ENCODE measurements around the gene STRBP.
"Not testable (repeated sequence)": the region's sequence is repeated elsewhere in the genome, so short reads cannot be mapped to it uniquely, and the experiment has no call there.

Gene STRBP

GRCh38 chr9:123246534-123246933, 21.9 kb downstream of the STRBP start:
- DNase-seq: no peak

- DNase-seq: no peak
Measured at GRCh38 chr9:123239726-123240125, 28.7 kb downstream of the STRBP start.

- no peak for DNase-seq
Measured at GRCh38 chr9:123238365-123238764, 30.0 kb downstream of the STRBP start.

GRCh38 chr9:123237220-123237619, 31.2 kb downstream of the STRBP start:
- DNase-seq: no peak

GRCh38 chr9:123235448-123235847, 32.9 kb downstream of the STRBP start:
- no peak for DNase-seq

GRCh38 chr9:123234853-123235252, 33.5 kb downstream of the STRBP start:
- peak in 1 of 5 experiments; percentile 18 for DNase-seq

- no peak for DNase-seq
Measured at GRCh38 chr9:123232332-123232731, 36.1 kb downstream of the STRBP start.

- DNase-seq: no peak
Measured at GRCh38 chr9:123231421-123231820, 37.0 kb downstream of the STRBP start.

- no peak for DNase-seq
Measured at GRCh38 chr9:123228967-123229366, 39.4 kb downstream of the STRBP start.

GRCh38 chr9:123225995-123226394, 42.4 kb downstream of the STRBP start:
- no peak for DNase-seq

- DNase-seq: peak in 3 of 5 experiments; percentile 29 to 65 (median 41)
Measured at GRCh38 chr9:123225374-123225813, 43.0 kb downstream of the STRBP start.

- DNase-seq: no peak
Measured at GRCh38 chr9:123220127-123220526, 48.3 kb downstream of the STRBP start.

GRCh38 chr9:123218831-123219230, 49.6 kb downstream of the STRBP start:
- no peak for DNase-seq

GRCh38 chr9:123217128-123217654, 51.2 kb downstream of the STRBP start:
- peak in 1 of 5 experiments; percentile 11 for DNase-seq

- peak in 1 of 5 experiments; percentile 8 for DNase-seq
Measured at GRCh38 chr9:123216251-123216797, 52.1 kb downstream of the STRBP start.

GRCh38 chr9:123211081-123211480, 57.3 kb downstream of the STRBP start:
- no peak for DNase-seq

- DNase-seq: no peak
Measured at GRCh38 chr9:123208626-123209174, 59.7 kb downstream of the STRBP start.

- no peak for DNase-seq
Measured at GRCh38 chr9:123206065-123206464, 62.3 kb downstream of the STRBP start.

- DNase-seq: no peak
Measured at GRCh38 chr9:123201083-123201482, 67.3 kb downstream of the STRBP start.

GRCh38 chr9:123200469-123200868, 67.9 kb downstream of the STRBP start:
- DNase-seq: not testable (repeated sequence)

- no peak for DNase-seq
Measured at GRCh38 chr9:123196124-123196523, 72.3 kb downstream of the STRBP start.

GRCh38 chr9:123194023-123194422, 74.4 kb downstream of the STRBP start:
- DNase-seq: no peak

- DNase-seq: no peak
Measured at GRCh38 chr9:123191680-123192079, 76.7 kb downstream of the STRBP start.

- no peak for DNase-seq
Measured at GRCh38 chr9:123191260-123191659, 77.1 kb downstream of the STRBP start.

- DNase-seq: no peak
Measured at GRCh38 chr9:123187131-123187530, 81.3 kb downstream of the STRBP start.
